ENCODE data around the gene ELMO3. TPM values are rescaled to one million over a fixed set of nuclear protein-coding genes. Genes with fewer than 3 reads are reported as not detected.
A peak's percentile ranks its signal among the peaks of the same experiment; 100 is the strongest.

ELMO3 gene
- total and polyA plus RNA-seq, 2 donors (not counting 1 experiment from before 2014, with no cell fraction given): 0.33 to 0.36 TPM

DNA sequence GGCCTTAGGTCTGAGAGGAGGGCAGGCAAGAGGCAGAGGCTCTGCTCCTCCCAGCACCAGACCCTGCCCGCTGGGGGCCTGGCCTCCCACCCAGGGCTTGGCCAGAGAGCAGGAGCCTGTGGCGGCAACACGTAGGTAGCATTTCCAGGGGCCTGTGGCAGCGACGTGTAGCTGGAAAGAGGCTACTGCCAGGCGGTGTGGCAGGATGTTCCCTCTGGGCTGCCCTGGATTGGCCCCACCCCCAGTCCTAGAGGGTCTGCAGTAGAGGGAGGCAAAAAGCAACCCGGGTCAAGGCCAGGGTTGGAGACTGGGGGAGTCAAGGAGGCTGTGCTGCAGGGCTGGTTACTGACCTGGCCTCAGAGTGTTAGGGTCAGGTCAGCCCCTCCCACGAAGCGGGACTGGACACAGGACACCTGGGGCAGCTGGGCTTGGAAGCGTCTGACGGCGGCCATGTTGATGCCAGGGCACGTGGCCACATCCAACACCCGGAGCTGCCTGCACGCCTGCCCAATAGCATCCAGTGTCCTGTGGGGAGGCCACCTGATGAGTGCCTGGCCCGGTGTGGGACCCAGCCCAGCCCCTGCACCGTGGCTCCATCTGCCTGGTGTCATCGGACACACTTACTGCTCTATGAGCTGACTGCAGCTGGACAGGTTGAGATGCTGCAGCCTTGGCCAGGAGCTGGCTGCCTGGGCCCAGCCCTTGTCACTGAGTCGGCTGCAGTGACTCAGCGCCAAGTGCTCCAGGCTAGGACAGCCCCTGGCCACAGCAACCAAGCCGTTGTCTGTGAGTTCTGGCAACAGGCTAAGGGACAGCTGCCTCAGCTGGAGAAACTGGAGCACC lies 8.5 kb downstream of the ELMO3 start:
- Histone ChIP-seq H3K27me3 (ENCODE audit: control insufficient read depth, insufficient read depth, low read length) (no peaks in the 10 kb centered on the region), H3K27ac (ENCODE audit: insufficient read depth, low read length) (no peak overlapping the region), H3K4me3 (replicated peaks in 1 of 4; ENCODE audit: control extremely low read depth in 1 of 4, insufficient read depth in 1 of 4, low read depth in 3 of 4, low read length in 4 of 4) (no peak overlapping the region), H2AFZ (ENCODE audit: low read length) (no peak overlapping the region), H3K9me3 (ENCODE audit: control insufficient read depth, insufficient read depth, low read depth, low read length) (no peaks in the 10 kb centered on the region), H4K20me1 (ENCODE audit: control insufficient read depth, extremely low read depth, insufficient read depth, low read length) (no peaks in the 10 kb centered on the region), H3K79me2 (ENCODE audit: control insufficient read depth, insufficient read depth, low read length) (no peaks in the 10 kb centered on the region), H3K4me1 (ENCODE audit: control insufficient read depth, extremely low read depth, insufficient read depth, low read length) (peaks cover 12% of the 10 kb centered on the region), H3K36me3 (ENCODE audit: control insufficient read depth, insufficient read depth, low read length) (peaks cover 11% of the 10 kb centered on the region), H3K9ac (ENCODE audit: insufficient read depth, low read length) (no peak overlapping the region), H3K4me2 (ENCODE audit: extremely low read depth, insufficient read depth, low read length) (no peak overlapping the region)
- TF ChIP-seq, protein P1, sequence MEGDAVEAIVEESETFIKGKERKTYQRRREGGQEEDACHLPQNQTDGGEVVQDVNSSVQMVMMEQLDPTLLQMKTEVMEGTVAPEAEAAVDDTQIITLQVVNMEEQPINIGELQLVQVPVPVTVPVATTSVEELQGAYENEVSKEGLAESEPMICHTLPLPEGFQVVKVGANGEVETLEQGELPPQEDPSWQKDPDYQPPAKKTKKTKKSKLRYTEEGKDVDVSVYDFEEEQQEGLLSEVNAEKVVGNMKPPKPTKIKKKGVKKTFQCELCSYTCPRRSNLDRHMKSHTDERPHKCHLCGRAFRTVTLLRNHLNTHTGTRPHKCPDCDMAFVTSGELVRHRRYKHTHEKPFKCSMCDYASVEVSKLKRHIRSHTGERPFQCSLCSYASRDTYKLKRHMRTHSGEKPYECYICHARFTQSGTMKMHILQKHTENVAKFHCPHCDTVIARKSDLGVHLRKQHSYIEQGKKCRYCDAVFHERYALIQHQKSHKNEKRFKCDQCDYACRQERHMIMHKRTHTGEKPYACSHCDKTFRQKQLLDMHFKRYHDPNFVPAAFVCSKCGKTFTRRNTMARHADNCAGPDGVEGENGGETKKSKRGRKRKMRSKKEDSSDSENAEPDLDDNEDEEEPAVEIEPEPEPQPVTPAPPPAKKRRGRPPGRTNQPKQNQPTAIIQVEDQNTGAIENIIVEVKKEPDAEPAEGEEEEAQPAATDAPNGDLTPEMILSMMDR (conservative IDR thresholded peaks at IDR 0.05 in 1 of 2, IDR thresholded peaks at IDR 0.05 in 1 of 2; ENCODE audit: low read depth in 1 of 2, low read length in 2 of 2): no peak
- TF ChIP-seq EZH2 (IDR thresholded peaks at IDR 0.05; ENCODE audit: low read length, missing control alignments): no peak
- DNase-seq (ENCODE audit: low read depth in 2 of 2): peak; percentile 24 to 40

DNA sequence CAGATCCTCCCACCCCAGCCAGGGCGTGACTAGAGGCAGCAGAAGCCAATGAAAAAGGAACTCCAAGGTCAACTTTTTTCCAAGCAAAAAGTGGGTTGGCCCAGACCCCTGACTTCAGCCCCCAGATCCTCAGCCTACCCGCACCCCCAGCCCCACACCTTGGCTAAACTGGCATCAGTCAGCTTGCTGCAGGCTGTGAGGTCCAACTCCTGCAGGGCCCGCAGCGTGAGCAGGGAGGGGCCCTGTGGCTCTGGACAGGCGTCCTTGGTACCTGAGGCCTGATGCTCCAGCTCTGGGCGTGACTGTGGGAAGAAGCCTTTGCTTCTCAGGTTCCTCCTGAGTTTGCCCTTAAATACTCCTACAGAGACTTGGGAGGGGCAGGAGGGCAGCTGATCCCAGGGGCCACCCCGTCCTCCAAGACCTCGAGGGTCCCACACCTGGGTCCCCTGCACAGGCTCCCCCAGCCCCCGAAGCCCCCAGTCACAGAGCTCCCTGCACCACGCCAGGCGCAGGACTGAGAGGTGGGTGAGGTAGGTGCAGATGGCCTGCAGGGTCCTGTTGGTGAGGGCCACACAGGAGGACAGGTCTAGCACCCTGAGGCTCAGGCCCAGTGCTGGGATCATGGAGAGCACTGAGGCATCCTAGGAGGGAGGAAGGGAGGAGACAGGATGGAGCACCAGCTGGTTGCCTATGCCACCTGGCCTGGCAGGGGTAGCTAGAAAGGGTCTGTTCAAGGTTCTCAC lies 9.4 kb downstream of the ELMO3 start:
- H3K4me3 ChIP-seq (replicated peaks in 1 of 4; ENCODE audit: control extremely low read depth in 1 of 4, insufficient read depth in 1 of 4, low read depth in 3 of 4, low read length in 4 of 4): no peak overlapping the region
- peaks cover 7% of the 10 kb centered on the region for H3K36me3 ChIP-seq (ENCODE audit: control insufficient read depth, insufficient read depth, low read length)
- no peaks in the 10 kb centered on the region for H3K9me3 ChIP-seq (ENCODE audit: control insufficient read depth, insufficient read depth, low read depth, low read length)
- no peaks in the 10 kb centered on the region for H3K79me2 ChIP-seq (ENCODE audit: control insufficient read depth, insufficient read depth, low read length)
- no peak overlapping the region for H3K27ac ChIP-seq (ENCODE audit: insufficient read depth, low read length)
- H3K4me2 ChIP-seq (ENCODE audit: extremely low read depth, insufficient read depth, low read length): no peak overlapping the region
- TF ChIP-seq, protein P1 (conservative IDR thresholded peaks at IDR 0.05 in 1 of 2, IDR thresholded peaks at IDR 0.05 in 1 of 2; ENCODE audit: low read depth in 1 of 2, low read length in 2 of 2): no peak
- TF ChIP-seq EZH2 (IDR thresholded peaks at IDR 0.05; ENCODE audit: low read length, missing control alignments): no peak
- H2AFZ ChIP-seq (ENCODE audit: low read length): no peak overlapping the region
- DNase-seq (ENCODE audit: low read depth in 2 of 2): no peak
- no peaks in the 10 kb centered on the region for H4K20me1 ChIP-seq (ENCODE audit: control insufficient read depth, extremely low read depth, insufficient read depth, low read length)
- no peaks in the 10 kb centered on the region for H3K27me3 ChIP-seq (ENCODE audit: control insufficient read depth, insufficient read depth, low read length)
- no peak overlapping the region for H3K9ac ChIP-seq (ENCODE audit: insufficient read depth, low read length)
- peaks cover 12% of the 10 kb centered on the region for H3K4me1 ChIP-seq (ENCODE audit: control insufficient read depth, extremely low read depth, insufficient read depth, low read length)

DNA sequence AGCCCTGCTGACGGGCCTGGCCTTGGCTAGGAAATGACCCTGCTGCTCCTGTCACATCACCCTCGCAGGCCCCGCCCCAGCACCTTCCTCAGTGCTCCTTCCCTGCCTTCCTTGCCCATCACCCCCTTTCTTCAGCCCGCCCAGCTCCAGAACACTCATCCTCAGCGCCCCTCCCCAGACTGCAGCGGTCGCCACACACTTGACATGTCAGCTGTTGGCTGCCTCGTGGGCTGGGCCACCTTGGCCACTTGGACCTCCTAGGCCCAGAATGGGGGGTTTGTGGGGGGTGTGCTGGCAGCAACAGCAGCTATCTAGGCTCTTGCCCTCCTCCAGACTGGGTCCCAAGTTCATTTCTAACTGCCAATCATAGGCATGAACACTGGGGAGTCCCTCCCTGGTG lies 10.6 kb downstream of the ELMO3 start:
- peaks cover 12% of the 10 kb centered on the region for H3K4me1 ChIP-seq (ENCODE audit: control insufficient read depth, extremely low read depth, insufficient read depth, low read length)
- no peaks in the 10 kb centered on the region for H3K36me3 ChIP-seq (ENCODE audit: control insufficient read depth, insufficient read depth, low read length)
- no peaks in the 10 kb centered on the region for H3K79me2 ChIP-seq (ENCODE audit: control insufficient read depth, insufficient read depth, low read length)
- H3K27ac ChIP-seq (ENCODE audit: insufficient read depth, low read length): no peak overlapping the region
- DNase-seq (ENCODE audit: low read depth in 2 of 2): no peak
- no peak overlapping the region for H3K9ac ChIP-seq (ENCODE audit: insufficient read depth, low read length)
- TF ChIP-seq, protein P1 (conservative IDR thresholded peaks at IDR 0.05 in 1 of 2, IDR thresholded peaks at IDR 0.05 in 1 of 2; ENCODE audit: low read depth in 1 of 2, low read length in 2 of 2): no peak
- TF ChIP-seq EZH2 (IDR thresholded peaks at IDR 0.05; ENCODE audit: low read length, missing control alignments): no peak
- H3K9me3 ChIP-seq (ENCODE audit: control insufficient read depth, insufficient read depth, low read depth, low read length): no peaks in the 10 kb centered on the region
- H3K27me3 ChIP-seq (ENCODE audit: control insufficient read depth, insufficient read depth, low read length): no peaks in the 10 kb centered on the region
- no peak overlapping the region for H3K4me3 ChIP-seq (replicated peaks in 1 of 4; ENCODE audit: control extremely low read depth in 1 of 4, insufficient read depth in 1 of 4, low read depth in 3 of 4, low read length in 4 of 4)
- H2AFZ ChIP-seq (ENCODE audit: low read length): no peak overlapping the region
- no peaks in the 10 kb centered on the region for H4K20me1 ChIP-seq (ENCODE audit: control insufficient read depth, extremely low read depth, insufficient read depth, low read length)
- no peak overlapping the region for H3K4me2 ChIP-seq (ENCODE audit: extremely low read depth, insufficient read depth, low read length)

Measured in fibroblast of lung (primary cell).